Activated CD4-positive, CD25-positive, alpha-beta regulatory T cell treated with anti-CD3 and anti-CD28 coated beads, Interleukin-2, amount 50 U/mL, for 72 hours (primary cell): ENCODE measurements around the gene GJD3.

Source experiments
- DNase-seq: peaks from one replicate; pipeline ENCODE4 v3.0.0; 2021

The GJD3 gene

DNA sequence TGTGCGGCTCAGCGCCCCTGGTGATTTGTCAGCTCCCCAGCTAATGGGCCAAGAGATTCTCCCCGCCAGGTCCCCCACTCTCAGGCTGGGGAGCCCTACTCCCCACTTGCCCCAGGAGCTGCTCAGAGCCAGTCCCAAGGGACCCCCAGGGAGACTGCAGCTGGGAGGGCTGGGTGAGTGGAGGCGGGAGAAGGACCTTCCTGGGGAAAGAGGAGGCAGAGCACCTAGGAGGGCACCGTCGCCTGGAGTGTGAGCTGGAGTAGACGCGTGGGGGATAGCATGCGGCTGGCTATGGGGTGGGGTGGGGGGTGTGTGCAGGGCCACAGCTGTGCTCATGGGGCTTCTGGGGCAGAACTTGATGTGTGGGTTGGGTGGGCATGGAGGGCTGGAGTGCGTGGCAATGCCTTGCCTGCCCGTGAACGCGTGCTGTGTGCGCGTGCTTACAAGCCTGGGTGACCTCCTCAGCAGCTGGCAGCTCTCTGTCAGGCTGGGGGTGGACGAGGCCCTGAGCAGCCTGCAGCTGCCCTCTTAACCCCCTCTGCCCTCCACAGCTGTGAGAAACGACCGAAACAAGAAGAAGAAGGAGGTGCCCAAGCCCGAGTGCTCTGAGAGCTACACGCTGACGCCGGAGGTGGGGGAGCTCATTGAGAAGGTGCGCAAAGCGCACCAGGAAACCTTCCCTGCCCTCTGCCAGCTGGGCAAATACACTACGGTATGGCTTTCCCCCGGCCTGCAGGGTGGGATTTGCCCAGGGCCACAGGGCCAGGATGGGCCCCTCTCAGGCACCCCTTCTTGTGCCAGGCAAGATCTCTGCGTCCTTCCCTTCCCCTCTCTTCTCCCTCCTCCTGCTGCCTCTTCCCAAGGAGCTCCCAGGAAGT lies 12.9 kb downstream of the GJD3 start:
- no peak for DNase-seq

DNA sequence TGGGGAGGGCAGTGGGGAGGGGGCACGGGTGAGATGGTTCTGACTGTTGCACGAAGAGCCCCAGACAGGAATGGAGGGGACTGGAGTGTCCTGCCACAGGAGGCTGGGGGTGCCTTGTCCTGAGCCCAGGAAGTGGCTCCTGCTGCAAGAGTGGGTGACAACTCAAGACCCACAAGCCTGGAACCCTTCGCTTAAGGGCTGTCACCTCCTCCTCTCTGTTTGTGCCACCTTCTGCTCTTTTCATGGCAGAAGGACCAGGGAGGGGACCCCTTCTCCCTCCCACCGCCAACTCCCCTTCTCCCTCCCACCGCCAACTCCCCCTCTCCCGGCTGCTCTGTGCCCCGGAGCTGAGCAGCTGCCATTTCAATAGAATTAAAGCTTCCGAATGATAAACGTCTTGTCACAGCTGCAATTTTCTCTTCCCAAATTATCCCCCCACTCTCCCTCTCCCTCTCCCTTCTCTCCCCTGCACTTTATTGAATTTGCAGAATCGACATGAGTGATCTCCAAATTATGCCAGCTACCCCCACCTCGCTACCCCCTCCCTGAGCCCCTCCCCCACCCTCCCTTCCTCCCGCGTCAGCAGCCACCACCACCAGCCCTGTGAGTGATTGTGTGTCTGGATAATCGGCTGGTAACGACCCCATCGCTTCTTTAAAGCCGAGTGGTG lies 13.7 kb downstream of the GJD3 start:
- no peak for DNase-seq

DNA sequence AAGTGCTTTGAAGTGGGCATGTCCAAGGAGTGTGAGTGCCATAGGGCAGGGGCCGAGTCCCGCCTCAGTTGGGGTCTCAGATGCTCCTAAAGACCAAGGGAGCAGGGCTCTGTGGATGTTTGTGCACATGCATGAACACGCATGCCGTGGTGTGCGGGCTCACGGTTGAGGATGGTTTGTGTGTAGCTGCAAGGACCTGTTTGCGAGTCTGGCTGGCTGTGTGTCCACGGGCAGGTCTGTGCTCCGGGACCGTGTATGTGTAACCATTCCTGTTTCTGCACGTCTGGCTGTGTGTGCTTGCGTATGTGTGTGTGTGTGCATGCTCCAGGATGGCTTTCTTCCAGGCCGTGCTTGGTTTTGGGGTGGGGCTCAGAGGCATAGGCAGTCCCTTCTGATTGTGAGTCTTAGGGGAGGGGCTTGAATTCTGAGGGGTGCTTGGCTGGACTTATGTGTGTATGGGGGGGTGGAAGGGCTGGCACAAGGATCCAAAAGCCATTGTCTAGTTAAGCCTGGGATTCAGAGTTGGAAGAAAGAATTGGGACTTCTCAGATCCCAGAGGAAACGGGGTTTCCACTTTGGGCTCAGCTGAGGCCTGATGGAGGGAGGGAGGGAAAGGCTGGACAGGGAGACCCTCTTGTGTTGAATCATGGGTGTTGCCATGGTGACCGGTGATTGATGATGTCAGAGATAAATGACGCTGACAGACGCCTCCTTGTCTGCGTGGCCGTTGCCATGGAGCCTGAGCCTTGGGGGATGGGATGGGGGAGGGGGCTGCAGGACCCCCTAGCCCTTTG lies 14.4 kb downstream of the GJD3 start:
- DNase-seq, result no peak

DNA sequence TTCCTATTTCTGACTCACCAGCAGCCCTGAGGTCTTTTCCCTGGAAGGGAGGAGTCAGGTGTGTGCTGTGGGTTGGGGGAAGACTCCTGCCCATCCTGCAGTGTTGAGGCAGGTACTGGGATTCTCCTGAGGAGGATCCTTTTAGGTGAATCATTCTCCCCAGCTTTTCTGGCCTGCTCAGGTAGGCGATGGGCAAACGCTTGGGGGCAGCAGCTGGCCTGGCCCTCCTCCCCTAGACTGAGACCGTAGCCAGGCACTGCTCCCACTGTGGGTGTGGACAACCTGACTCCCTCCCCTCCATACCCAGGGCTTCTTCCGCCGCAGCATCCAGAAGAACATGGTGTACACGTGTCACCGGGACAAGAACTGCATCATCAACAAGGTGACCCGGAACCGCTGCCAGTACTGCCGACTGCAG lies 15.1 kb downstream of the GJD3 start:
- DNase-seq, result no peak

DNA sequence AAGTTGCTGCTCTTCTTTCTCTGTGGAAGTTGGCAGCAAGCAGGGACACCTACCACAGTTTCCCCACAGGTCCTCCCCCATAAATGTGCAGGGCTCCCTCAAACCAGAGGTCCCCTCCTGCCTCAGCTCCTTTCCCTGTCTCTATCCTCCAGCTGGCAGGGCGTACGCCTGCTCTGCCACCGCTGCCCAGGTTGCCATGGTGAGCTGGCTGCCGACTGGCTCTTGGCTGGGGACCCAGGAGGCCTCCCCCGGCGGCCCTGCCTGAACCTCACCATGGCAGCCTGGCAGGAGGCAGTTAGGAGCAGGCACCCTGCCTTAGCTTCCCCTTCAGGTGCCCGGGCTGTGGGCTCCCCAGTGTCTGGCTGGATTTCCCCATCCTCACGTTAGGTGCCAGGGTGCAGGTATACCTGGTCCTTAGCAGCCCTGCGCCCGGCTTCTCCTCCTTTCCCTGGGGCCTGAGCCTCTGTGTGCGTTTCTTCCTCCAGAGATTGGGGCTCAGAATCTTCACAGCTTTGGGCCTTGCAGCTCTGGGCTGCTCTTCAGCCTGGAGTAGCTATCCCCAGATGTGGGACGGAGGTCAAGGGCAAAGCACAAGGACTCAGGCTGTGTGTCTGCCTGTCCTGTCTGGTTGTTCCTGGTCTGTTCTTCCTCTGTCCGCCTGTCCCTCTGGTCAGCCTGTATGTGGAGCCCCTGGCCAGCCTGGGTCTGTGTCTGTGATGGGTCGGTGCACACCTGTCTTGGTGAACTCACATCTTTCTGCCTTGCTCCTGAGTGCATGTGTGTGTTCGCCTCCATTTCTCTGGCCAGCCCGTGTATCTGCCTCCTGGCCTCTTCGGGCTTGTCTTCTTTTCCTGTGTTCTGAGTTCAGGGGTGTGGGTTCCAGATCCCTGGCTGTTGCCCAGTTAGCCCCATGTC lies 15.7 kb downstream of the GJD3 start:
- DNase-seq, result no peak

DNA sequence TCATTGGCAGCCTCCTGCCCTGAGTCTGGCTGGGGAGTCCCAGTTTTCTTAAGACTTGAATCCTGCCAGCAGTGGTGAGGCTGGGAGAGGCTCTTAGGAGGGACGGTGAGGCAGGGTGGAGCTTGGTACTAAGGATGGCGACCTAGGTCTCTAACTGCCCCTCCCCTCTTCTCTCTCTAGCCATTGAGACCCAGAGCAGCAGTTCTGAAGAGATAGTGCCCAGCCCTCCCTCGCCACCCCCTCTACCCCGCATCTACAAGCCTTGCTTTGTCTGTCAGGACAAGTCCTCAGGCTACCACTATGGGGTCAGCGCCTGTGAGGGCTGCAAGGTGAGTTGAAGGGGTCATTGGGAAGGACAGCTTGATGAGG lies 16.4 kb downstream of the GJD3 start:
- no peak for DNase-seq

DNA sequence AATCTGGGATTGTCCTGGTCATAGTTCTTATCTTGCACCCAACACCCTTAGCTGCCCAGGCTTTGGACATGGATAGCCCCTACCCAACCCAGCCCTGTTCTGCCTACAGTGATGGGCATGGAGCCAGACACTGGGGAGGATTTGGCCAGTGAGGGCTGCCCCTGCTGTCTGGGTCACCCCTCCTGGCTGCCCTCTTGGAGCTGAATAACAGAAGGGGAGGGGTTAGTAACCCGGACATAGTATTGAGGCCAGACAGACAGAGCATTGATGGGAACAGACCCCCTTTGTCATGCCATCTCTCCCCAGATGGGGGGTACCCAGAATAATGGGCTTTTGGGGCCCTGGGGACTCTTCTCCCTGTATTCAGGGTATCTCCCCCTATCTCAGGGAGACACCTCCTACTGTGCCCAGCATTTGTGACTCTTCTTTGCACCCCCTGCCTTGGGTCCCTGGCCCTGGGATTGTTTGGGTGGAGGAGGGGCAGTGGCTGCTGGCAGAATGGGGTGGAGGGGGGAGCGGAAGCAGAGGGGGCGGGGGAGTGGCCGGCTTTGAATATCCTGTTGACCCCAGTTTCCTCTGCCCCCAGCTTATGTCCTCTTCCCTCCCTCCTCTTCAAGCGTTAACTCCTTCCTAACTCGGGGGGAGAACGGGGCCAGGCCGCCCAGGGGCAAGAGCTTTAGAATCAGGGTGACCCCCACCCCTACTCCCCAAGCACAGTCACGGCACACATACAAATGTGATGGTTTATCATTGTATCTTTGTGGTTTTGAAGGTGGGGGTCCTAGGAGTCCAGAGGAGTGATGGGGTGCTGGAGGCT lies 17.0 kb downstream of the GJD3 start:
- no peak for DNase-seq

DNA sequence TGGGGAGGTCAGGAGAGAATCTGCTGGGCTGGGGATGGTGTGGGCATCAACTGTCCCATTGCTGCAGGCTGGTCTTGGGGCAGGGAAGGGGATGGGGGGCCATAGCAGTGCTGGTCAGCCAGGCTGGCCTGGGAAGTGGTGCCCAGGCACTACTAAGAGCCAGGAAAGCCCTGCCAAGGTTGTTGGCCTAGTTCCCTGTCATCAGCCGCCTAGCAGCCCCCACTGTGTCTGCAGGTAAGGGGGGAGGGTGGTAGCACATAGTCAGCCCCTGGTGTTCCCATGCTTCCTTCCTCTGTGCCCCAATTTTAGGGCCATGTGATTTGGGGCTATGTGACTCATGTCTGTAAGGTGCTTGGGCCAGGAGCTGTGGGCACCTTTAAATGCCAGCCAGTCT lies 17.8 kb downstream of the GJD3 start:
- no peak for DNase-seq

DNA sequence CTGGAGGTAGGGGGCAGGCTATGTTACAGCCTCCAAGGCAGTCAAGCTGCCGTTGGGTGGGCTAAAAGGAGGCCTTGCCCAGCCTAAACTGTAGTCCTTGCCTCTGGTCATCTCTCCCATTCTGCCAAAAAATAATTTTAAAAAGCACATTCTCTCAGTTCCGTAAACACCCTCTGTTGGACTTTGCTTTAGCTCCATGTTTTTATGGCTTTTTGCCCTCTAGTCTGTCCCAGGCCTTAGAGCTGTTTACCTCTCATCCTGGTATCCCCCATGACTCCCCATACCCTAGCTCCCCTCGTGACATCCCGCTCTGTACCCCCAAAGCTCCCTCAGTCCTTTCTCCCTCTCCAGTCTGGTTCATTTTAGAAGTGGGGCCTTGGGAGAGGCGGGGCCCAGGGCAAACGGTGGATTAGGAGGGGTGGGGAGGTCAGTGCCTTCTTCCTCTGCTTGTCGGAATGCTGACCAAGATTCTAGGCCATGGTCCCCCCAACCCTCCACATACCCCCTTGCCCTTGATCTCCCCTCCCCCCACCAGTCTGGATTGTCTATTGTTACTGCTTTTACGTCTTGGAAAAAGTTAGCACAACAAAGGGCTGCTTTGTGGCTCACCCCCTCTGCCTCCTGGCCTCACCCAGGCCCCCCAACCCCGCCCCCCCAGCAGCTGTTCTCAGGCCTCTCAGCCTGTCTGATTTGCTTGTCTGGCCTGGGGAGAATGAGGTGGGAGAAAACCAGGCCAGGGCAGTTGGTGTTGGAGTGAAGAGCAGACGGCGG lies 18.4 kb downstream of the GJD3 start:
- no peak for DNase-seq

DNA sequence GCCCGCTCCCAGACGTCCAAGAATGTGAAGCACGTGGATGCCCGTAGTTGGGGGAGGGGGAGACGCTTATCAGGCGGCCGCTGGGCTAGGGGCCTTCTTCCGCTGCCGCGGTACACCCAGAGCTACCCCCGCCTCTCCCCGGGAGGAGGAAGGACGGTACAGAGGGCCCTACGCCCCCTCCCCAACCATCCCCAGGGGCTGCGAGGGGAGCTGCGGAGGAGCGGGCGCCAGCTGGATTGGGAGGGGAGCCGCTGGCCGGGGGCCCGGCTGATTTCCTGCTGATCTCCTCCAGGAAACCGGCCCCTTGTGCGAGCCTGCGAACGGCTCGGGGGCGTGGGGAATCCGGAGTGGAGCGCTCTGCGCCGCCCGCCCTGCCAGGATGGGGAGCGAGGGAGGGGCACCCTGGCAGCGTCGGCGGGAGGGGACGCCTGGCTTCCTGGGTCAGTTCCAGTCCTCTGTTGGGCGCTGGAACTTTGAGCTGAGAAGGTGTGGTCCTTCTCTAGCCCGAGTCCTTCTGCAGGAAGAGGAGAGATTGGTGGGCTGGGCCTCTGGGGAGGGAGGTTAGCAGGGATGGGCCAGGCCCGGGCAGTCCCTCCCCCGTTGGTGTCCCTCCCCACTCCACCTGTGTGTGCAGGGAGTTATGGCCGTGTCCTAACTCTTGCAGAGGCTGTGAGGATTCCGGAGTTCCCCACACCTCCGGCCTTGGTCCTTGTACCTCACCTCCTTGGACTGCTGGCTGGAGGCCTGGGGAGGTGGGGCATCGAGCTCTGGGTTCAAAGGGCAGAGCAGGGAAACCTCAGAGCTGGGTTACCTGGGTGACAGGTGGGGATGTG lies 19.2 kb downstream of the GJD3 start:
- DNase-seq, result no peak

DNA sequence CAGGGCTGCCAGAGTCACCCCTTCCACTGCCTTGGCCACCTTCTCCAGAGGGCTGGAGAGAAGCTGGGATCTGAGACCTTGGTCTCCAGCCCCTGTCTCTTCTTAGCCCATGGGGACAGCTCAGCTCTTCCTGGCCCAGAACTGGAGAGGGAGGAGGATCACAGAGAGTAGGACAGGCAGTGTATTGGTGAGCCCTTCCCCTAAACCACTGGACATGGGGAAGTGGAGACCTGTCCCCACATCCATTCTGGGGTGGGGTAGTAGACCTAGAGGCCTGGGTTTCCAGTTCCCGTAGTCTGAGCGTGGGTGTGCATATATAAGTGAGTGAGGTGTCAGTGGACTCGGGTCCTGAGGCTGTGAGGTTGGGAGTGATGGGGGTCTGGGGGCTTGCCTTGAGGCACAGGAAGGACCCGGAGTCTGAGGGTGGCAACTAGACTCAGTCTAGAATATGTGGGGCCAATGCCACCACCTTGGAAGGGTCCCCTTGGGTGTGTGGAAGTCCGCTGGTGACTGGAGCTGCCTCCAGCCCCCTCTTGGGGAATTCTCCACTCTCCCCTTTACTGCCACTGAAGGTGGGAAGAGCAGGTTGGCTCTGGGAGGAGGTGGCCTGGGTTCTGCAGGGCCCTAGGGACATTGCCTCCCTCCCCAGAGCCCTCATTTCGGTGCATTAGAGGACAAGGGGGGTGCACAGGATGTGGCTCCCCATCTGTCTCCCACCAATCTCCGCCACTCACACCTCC lies 19.9 kb downstream of the GJD3 start:
- no peak for DNase-seq

DNA sequence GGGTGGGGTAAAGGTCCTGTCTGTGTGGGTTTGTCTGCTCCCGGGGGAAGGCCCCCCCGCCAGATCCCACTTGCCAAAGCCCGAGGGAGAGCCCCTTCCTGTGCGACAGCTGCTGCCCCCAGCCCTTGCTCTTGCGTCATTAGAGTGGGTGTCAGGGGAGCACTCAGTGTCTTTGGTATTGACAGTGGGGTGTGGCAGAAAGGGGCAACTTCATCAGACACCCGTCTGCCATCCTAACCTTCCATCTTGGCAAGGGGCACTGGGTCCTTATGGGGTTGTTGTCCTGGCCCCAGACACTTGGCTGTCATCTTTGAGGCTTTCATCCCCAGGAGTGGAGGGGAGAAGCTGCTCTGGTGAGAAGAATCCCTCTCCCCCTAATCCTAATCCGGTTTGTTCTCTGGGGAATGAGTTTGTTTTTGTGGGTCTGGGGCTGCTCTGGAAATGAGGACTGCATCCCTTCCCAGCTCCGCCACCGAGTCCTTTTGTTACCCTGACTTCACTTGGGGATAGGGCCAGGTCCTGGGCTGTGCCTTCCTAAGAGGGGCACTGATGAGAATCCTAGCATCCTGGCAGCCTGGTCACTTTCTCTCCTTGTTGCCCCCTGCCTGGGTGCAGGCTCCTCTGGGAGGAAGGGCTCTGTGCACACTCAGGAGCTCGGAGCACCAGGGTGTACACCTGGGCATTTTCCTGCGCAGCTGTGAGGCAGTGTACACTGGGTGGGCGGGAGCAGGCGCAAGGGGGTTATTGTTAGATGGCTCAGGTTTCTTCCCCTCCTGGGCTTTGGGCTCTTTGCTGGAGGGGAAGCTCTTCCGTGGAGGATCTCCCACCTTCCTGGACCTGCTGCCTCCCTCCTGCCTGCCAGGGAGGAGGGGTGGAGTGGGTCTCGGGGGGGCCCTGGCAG lies 21.1 kb downstream of the GJD3 start:
- no peak for DNase-seq

DNA sequence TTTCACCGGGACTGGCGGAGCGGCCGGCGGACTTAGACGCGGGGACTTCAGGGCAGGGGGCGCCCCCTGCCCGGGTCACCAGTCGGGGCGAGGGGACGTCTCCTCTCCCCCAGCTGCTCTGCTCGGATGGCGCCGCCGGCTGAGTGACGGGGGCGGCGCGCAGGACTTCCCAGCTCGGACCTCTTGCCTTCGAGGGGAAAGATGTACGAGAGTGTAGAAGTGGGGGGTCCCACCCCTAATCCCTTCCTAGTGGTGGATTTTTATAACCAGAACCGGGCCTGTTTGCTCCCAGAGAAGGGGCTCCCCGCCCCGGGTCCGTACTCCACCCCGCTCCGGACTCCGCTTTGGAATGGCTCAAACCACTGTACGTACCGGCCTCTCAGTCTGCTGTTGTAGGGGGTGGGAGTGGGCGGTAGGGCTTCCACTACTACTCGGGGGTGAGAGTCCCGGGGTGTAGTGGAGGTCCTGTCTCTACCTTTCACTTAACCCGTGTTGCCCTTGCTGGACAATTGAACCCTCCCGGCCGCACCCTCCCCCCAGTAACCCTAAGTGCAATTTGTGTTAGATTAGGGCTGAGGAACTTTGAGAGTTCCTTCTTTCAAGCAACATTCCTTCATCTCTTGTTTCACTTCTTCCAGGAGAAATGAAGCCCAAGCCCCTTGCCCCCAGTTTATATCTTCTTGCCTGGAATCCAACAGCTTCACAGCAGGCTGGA lies 21.9 kb downstream of the GJD3 start:
- DNase-seq, result no peak

DNA sequence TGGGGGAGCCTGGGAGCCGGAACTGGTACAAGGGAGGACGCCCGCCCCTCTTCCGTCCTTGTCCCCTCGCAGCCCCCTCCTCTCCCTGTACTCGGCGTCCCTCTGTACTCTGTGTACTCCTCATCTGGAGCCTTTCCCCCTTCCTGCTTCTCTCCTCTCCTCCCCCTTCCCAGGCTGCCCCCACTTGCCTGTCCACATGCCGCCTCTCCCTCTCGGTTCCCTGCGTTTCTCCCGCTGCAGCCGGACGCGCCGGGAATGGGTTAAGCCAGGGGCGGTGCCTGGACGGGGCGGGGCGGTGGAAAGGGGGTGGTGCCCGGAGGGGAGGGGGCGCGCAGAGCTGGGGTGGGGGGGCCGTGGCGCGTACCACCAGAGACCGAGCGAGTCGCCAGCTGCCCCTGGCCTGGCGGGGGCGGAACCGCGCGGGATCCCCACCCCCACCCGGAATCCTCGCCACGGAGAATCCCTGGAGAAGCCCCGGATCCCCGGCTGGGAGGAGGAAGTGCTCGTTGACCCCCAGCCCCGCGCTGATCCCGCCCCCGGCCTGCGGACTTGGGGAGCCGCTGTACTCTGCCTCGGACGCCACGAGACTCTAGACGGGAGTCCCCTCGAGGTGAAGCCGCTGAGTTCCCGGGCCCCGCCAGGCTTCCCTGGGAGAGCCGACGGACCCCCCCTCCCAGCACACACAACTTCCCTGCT lies 22.6 kb downstream of the GJD3 start:
- no peak for DNase-seq

DNA sequence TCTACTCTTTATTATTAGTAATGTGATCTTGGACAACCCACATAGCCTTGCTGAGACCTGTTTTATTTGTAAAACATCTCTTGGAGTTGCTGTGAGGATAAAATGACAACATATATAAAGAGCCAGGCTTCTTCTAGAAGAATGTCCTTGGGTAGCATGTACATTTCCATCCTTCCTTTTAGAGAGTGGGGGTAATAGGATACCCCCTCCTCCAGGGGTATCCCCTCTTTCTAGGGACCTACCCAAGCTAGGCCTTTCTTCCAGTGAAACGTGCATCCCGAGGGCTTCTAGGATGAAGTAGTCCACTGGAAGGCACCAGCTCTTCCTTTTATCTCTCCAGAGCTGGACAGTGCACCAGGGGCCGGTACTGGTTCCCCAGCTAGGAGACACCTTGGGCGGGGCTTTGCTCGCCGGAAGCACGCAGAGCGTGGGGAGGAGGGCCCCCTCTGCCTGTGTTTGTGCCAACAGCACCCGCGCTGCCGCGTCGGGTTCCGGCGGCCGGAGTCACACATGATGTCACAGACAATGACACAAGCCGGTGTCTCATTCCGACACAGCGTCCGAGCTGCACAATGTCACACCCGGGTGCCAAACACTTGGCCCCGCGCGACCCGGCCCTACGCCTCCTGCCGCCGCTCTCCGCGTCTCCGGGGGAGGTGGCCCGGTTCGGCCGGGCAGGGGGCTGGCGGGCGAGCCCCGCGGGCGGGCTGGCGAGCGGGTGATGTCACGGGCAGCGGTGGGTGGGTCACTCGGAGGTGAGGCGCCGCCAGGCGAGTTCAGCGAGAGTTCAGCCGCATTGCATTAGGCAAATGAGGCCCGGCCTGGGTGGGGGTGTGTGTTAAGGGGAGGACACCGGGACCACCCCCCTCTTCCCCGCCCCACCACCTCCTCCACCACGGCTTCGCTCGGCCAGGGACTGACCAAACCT lies 23.4 kb downstream of the GJD3 start:
- peak; percentile 82 for DNase-seq

DNA sequence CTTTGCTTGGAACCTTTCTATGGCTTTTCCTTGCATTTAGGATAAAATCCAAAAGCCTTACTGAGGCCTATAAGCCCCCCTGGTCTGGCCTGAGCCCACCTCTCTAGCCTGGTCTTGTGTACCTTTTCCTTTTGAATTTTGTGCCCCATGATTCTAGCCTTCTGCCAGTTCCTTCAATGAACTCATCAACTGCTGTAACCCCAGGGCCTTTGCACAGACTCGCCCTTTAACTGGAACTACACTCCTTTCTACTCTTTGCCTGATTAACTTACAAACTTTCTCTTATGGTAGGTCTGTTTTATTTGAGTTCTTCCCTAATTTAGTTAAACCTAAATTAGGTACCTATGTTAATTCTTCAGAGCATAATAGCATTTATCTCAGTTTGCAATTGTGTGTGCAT lies 24.2 kb downstream of the GJD3 start:
- no peak for DNase-seq
